Karpas-422 (cell line): ENCODE measurements around the gene VSIG10. TPM values are rescaled to one million over a fixed set of nuclear protein-coding genes. Genes with fewer than 3 reads are reported as not detected.

ENCODE experiments used
- DNase-seq: peaks from one replicate; pipeline ENCODE4 v3.0.0-alpha.2; 2015
- H2AFZ ChIP-seq: fragments of 200-600 bp; sonication (generic); 2 replicates; pipeline ENCODE4 v1.6.1; 2014; ENCODE audit warnings: antibody characterized with exemption, low read length, mixed read lengths
- H3K27ac ChIP-seq: fragments of 200-600 bp; sonication (generic); 2 replicates; pipeline ENCODE4 v1.5.1; 2014; ENCODE audit warnings: mild to moderate bottlenecking, low read length, moderate library complexity
- H3K27me3 ChIP-seq: fragments of 200-600 bp; sonication (generic); 2 replicates; pipeline ENCODE4 v1.6.1; 2014; ENCODE audit warnings: low read length, mixed read lengths
- H3K36me3 ChIP-seq: fragments of 200-600 bp; sonication (generic); 2 replicates; pipeline ENCODE4 v1.6.1; 2014; ENCODE audit warnings: low read length, mixed read lengths; ENCODE audit not compliant: insufficient read depth
- H3K4me1 ChIP-seq: fragments of 200-600 bp; sonication (generic); 2 replicates; pipeline ENCODE4 v1.6.1; 2014; ENCODE audit warnings: mild to moderate bottlenecking, low read length, mixed read lengths
- H3K4me2 ChIP-seq: fragments of 200-600 bp; sonication (generic); 2 replicates; pipeline ENCODE4 v1.6.1; 2014; ENCODE audit warnings: low read length, low read depth, mild to moderate bottlenecking; ENCODE audit not compliant: poor library complexity, severe bottlenecking
- H3K4me3 ChIP-seq: fragments of 200-600 bp; sonication (generic); 2 replicates; pipeline ENCODE4 v1.5.1; 2014; ENCODE audit warnings: mild to moderate bottlenecking, antibody characterized with exemption, low read length, mixed read lengths
- H3K79me2 ChIP-seq: fragments of 200-600 bp; sonication (generic); 2 replicates; pipeline ENCODE4 v1.6.1; 2014; ENCODE audit warnings: mild to moderate bottlenecking, low read length, mixed read lengths
- H3K9ac ChIP-seq: fragments of 200-600 bp; sonication (generic); 2 replicates; pipeline ENCODE4 v1.6.0; 2014; ENCODE audit warnings: low read length
- H3K9me2 ChIP-seq: fragments of 200-600 bp; sonication (generic), shearing (Covaris generic); replicated peaks from 2 replicates; pipeline ENCODE4 v1.6.0; 2014; ENCODE audit warnings: mild to moderate bottlenecking, low read length, moderate library complexity; ENCODE audit not compliant: insufficient read depth
- H3K9me3 ChIP-seq: fragments of 300-700, 200-600 bp; sonication (generic); 2 replicates; pipeline ENCODE4 v1.6.1; 2014; ENCODE audit warnings: low read length, mixed read lengths
- H4K20me1 ChIP-seq: fragments of 200-600 bp; sonication (generic); 2 replicates; pipeline ENCODE4 v1.6.1; 2014; ENCODE audit warnings: mild to moderate bottlenecking, antibody characterized with exemption, low read length, low read depth; ENCODE audit not compliant: insufficient read depth
- total RNA-seq: library from RNA; depleted of rRNA; stranded (reverse); fragments of >200 nt; shearing (Covaris generic); gene quantifications from 2 replicates; pipeline ENCODE4 v1.2.3, GENCODE V29; 2014; ENCODE audit warnings: low replicate concordance

The VSIG10 gene
- total RNA-seq, 1 experiment from 2014 or later, result 5.0 TPM

DNA sequence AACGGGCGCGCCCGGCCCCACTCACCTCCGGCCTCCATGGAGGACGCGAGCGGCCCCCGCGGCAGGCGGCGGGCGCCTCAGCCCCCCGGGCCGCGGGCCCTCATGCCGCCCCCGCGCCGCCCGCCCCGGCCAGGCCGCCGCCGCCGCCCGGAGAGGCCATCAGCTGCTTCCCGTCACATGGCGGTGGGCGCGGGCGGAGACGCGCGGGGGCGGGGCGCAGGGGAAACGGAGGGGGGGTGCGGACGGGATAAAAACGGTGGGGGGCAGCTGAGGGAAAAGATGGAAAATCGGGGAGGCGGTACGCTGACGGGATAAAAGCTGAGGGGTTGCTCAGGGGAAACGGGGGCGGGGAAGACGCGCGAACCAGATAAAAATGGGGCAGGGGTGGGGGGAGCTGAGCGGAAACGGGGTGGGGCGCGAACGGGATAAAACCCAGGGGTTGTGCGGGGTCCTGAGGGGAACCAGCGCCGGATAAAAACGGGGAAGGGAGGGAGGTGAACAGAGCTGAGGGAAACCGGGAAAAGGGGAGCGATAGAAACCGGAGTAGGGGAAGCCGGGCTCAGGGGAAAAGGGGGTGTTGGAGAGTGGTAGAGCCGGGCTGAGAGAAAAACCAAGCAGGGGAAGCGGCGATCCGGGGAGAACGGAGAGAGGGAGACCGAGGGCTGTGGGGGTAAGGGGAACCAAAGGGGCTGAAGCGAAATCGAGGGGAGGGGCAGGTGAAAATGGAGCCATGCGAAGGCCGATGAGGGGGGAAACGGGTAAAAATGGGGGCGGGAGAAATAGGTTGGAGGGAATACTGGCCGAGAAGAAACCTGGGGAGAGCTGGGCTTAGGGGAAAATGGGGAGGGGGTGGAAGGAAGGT lies 42.6 kb downstream of the VSIG10 start, which contains the start of gene WSB2:
TSS of gene WSB2 (minus strand) at position 169 of the 862 bp plus-strand sequence. CDS start at position 38, 131 bp downstream.
- peak within 1 kb of the TSS; percentile 86 for H3K4me3 ChIP-seq
- DNase-seq, result peak; percentile 66
- no peaks in the 10 kb centered on the region for H3K36me3 ChIP-seq
- H3K4me2 ChIP-seq, result peak within 1 kb of the TSS; percentile 95
- no peaks in the 10 kb centered on the region for H3K9me2 ChIP-seq
- H2AFZ ChIP-seq, result peak within 1 kb of the TSS; percentile 89
- 0 out of 2 replicates have a peak, but pooled peaks cover 5% of the 10 kb centered on the region for H3K27me3 ChIP-seq
- H3K9ac ChIP-seq, result peak within 1 kb of the TSS; percentile 82
- H3K4me1 ChIP-seq, result peaks cover 42% of the 10 kb centered on the region
- no peaks in the 10 kb centered on the region; the same call in 1 of the 2 replicates for H3K79me2 ChIP-seq
- no peaks in the 10 kb centered on the region for H3K9me3 ChIP-seq
- H4K20me1 ChIP-seq, result no peaks in the 10 kb centered on the region; the same call in 1 of the 2 replicates
- H3K27ac ChIP-seq, result no peak within 1 kb of the TSS

DNA sequence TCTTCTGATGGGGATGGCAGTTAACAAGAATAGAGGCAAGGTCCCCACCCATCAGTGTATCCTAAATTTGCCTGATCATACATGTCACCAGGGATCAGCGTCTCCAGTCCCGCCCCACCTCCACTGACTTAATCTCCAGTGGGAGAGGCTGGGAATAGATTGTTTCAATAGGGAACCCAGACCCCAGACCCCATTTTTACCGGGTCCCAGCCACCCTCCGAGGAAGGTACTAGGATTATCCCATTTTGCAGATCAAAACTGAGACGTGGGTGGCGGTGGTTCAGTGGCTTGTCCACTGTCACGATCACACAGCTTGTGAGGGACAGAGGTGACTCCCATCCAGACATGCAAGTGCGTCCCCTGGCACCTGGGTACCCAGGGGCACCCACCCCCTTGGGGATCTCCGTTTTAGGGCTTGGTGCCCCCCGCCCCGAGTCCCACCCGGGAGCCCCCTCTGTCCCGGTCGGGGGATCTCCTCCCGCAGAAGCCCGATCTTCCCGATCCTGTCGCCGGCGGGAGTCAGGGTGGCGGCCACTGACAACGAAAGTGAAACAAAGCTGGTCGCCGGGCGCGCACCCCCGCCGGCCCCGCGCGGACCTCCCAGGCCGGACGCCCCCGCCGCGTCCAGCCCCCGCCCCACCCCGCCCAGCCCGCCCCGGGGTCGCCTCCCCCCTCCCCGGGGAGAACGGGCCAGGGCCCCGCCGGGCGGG lies 43.4 kb downstream of the VSIG10 start:
- Histone ChIP-seq H3K27ac (no peak overlapping the region), H3K79me2 (no peaks in the 10 kb centered on the region; the same call in 1 of the 2 replicates), H4K20me1 (no peaks in the 10 kb centered on the region; the same call in 1 of the 2 replicates), H2AFZ (peak overlapping the region; percentile 56; the same call in 1 of the 2 replicates), H3K4me3 (peak overlapping the region; percentile 86), H3K9me3 (no peaks in the 10 kb centered on the region), H3K4me1 (peaks cover 38% of the 10 kb centered on the region), H3K36me3 (no peaks in the 10 kb centered on the region), H3K9ac (peak overlapping the region; percentile 82), H3K9me2 (no peaks in the 10 kb centered on the region), H3K27me3 (0 out of 2 replicates have a peak, but pooled peaks cover 5% of the 10 kb centered on the region), H3K4me2 (peak overlapping the region; percentile 85)
- DNase-seq, result no peak

DNA sequence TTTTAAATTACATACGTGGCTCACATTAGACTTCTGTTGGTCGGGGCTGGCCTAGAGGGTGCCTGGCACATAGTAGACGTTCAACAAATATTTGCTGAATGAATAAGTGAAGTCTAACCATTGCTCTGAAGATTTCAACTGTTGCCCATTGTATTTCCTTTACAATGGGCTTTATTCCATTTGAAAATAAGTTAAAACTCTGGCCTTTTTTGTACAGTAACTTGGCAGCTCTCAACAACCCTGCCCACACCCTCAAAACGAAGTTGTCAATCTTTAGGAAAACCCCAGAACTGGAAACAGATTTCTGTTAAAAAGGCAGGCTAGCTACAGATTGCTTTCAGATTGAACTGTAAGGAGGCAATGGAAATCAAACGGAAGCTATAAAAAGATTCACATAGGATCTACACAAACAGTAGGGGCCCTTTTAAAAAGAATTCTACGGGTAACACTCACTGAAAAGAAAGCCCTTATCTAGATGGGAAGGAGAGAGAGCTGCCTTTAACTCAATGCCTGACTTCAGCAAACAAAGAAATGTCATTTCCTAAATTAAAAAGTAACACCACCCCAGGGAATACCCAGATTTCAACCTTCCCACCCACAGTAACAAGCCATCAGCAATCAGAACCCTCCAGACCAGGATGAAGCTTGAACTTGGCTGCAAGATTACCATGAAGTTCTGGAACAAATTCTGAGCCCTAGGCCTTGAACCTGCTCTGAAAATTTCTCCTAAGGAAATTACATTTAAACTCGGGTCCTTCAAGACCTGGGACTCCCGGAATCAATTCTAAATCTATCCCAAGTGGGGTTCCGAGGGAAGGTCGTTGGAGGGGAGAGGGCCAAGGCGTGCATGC lies 44.2 kb downstream of the VSIG10 start:
- no peak overlapping the region for H3K27ac ChIP-seq
- no peaks in the 10 kb centered on the region for H3K9me3 ChIP-seq
- H3K9me2 ChIP-seq, result no peaks in the 10 kb centered on the region
- H4K20me1 ChIP-seq, result no peaks in the 10 kb centered on the region
- peak overlapping the region; percentile 85 for H3K4me2 ChIP-seq
- 0 out of 2 replicates have a peak overlapping the region, but pooled peaks have one; percentile 56 for H2AFZ ChIP-seq
- DNase-seq, result no peak
- peaks cover 29% of the 10 kb centered on the region for H3K4me1 ChIP-seq
- peak overlapping the region; percentile 82 for H3K9ac ChIP-seq
- 0 out of 2 replicates have a peak, but pooled peaks cover 5% of the 10 kb centered on the region for H3K27me3 ChIP-seq
- peak overlapping the region; percentile 86 for H3K4me3 ChIP-seq
- no peaks in the 10 kb centered on the region; the same call in 1 of the 2 replicates for H3K79me2 ChIP-seq
- no peaks in the 10 kb centered on the region for H3K36me3 ChIP-seq

DNA sequence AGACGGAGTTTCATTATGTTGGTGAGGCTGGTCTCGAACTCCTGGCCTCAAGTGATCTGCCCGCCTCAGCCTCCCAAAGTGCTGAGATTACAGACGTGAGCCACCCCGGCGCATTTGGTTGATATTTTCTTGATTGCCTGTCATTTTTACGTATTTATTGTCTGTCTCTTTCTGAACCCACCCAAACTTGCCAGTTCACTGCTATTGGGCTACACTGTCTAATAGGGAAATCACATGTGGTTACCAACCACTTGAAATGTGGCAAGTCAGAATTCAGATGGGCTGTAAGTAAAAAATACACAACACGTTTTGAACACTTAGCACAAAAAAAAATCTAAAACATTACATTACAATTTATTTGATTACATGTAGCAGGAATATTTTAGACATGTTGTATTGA lies 44.9 kb downstream of the VSIG10 start:
- H3K27ac ChIP-seq, result no peak overlapping the region
- no peak overlapping the region for H3K4me2 ChIP-seq
- H3K36me3 ChIP-seq, result no peaks in the 10 kb centered on the region
- H2AFZ ChIP-seq, result no peak overlapping the region
- peaks cover 23% of the 10 kb centered on the region for H3K4me1 ChIP-seq
- no peaks in the 10 kb centered on the region for H4K20me1 ChIP-seq
- H3K79me2 ChIP-seq, result no peaks in the 10 kb centered on the region; the same call in 1 of the 2 replicates
- H3K4me3 ChIP-seq, result no peak overlapping the region
- H3K9me3 ChIP-seq, result no peaks in the 10 kb centered on the region
- no peak overlapping the region for H3K9ac ChIP-seq
- no peaks in the 10 kb centered on the region for H3K9me2 ChIP-seq
- no peak for DNase-seq
- H3K27me3 ChIP-seq, result 0 out of 2 replicates have a peak, but pooled peaks cover 5% of the 10 kb centered on the region

DNA sequence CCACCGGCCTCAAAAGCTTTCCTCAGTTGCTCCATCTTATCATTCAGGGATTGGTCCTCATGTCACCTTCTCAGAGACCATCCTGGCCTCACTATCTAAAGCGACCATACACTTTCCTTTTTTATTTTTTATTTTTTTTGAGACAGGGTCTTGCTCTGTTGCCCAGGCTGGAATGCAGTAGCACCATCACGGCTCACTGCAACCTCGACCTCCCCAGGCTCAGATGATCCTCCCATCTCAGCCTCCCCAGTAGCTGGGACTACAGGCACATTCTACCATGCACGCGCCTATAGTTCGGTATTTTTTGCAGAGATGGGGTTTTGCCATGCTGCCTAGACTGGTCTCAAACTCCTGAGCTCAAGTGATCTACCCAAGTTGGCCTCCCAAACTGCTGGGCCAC lies 45.6 kb downstream of the VSIG10 start:
- no peak overlapping the region for H3K4me2 ChIP-seq
- no peaks in the 10 kb centered on the region for H3K9me2 ChIP-seq
- peaks cover 23% of the 10 kb centered on the region for H3K4me1 ChIP-seq
- no peak for DNase-seq
- H3K9ac ChIP-seq, result no peak overlapping the region
- no peaks in the 10 kb centered on the region; the same call in 1 of the 2 replicates for H3K79me2 ChIP-seq
- no peaks in the 10 kb centered on the region for H3K9me3 ChIP-seq
- H2AFZ ChIP-seq, result no peak overlapping the region
- no peaks in the 10 kb centered on the region for H4K20me1 ChIP-seq
- H3K27ac ChIP-seq, result no peak overlapping the region
- H3K4me3 ChIP-seq, result no peak overlapping the region
- 0 out of 2 replicates have a peak, but pooled peaks cover 5% of the 10 kb centered on the region for H3K27me3 ChIP-seq
- no peaks in the 10 kb centered on the region for H3K36me3 ChIP-seq

DNA sequence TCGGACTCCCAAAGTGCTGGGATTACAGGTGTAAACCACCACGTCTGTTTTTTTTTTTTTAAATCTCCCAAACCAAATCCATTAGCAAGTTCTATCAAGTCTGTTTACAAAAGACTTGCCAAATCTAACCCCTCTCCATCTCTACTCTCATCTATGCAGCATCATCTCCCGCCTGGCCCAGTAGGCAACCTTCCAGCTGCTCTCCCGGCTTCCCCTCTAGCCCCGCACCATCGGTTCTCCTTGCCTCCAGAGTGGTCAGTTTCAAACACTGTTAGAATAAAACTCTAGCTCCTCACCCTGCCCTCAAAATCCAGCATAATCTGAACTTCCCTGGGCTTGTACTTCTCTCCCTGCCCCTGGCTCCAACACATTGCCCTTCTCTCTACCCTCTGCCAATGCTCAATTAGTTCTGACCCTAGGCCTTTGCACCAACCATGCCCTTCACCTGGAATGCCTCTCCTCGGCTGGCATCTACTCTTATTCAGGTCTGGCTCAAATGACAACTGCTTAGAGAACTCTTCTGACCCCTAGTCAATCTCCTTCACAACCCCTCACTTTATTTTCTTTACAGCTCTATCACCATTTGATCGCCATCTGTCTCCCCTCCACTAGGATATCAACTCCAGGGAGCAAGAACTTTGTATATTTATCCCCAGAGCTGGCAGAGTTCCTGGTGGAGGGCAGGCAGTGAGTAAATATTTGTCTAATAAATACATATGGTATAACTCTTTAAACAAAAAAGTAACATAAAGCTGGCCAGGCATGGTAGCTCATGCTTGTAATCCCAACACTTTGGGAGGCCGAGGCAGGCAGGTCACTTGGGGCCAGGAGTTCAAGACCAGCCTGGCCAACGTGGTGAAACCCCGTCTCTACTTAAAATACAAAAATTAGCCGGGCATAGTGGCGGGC lies 47.7 kb downstream of the VSIG10 start:
- DNase-seq, result no peak
- Histone ChIP-seq H3K4me2 (no peak overlapping the region), H3K4me3 (no peak overlapping the region), H3K27ac (no peak overlapping the region), H4K20me1 (no peaks in the 10 kb centered on the region), H3K9ac (no peak overlapping the region), H3K79me2 (no peaks in the 10 kb centered on the region; the same call in 1 of the 2 replicates), H3K4me1 (peaks cover 12% of the 10 kb centered on the region), H3K36me3 (no peaks in the 10 kb centered on the region), H3K9me2 (no peaks in the 10 kb centered on the region), H2AFZ (no peak overlapping the region), H3K27me3 (no peaks in the 10 kb centered on the region), H3K9me3 (no peaks in the 10 kb centered on the region)

DNA sequence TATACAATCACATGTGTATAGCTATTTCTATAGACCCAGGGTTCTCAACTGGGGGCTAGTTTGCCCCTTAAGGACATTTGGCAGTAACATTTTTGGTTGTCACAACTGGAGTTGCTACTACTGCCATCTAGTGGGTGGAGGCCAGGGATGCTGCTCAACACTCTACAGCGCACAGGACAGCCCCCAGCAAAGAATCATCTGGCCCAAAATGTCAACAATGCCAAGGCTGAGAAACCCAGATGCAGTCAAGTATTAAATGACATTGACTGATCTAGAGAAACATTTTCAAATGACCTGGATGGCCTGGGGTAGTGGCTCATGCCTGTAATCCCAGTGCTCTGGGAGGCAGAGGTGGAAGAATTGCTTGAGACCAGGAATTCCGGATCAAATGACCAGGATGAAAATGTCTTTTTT lies 48.7 kb downstream of the VSIG10 start:
- H3K9ac ChIP-seq, result no peak overlapping the region
- no peaks in the 10 kb centered on the region for H4K20me1 ChIP-seq
- no peak overlapping the region for H2AFZ ChIP-seq
- H3K4me2 ChIP-seq, result no peak overlapping the region
- H3K27ac ChIP-seq, result no peak overlapping the region
- H3K79me2 ChIP-seq, result no peaks in the 10 kb centered on the region; the same call in 1 of the 2 replicates
- DNase-seq, result peak; percentile 92
- no peaks in the 10 kb centered on the region for H3K36me3 ChIP-seq
- no peaks in the 10 kb centered on the region for H3K9me3 ChIP-seq
- H3K9me2 ChIP-seq, result no peaks in the 10 kb centered on the region
- peaks cover 9% of the 10 kb centered on the region for H3K4me1 ChIP-seq
- H3K27me3 ChIP-seq, result no peaks in the 10 kb centered on the region
- no peak overlapping the region for H3K4me3 ChIP-seq
